Ovary (tissue), 9 donors: ENCODE measurements around the gene DMRTB1. TPM values are rescaled to one million over a fixed set of nuclear protein-coding genes. Genes with fewer than 3 reads are reported as not detected.

Experiments
- DNase-seq, 5 donors: peaks; one replicate each; pipeline ENCODE4 v3.0.0-alpha.2; 2019 to 2020
- H3K27ac ChIP-seq, 2 donors: fragments of 200-600 bp; one replicate each; pipeline versions ENCODE4 v1.5.1 to v1.8.0; 2019 to 2022
- H3K27me3 ChIP-seq: fragments of 200-600 bp; one replicate; pipeline ENCODE4 v1.8.0; 2022
- H3K36me3 ChIP-seq: fragments of 200-600 bp; sonication (generic); one replicate; pipeline ENCODE4 v1.5.1; 2019
- H3K4me1 ChIP-seq: one replicate; pipeline ENCODE4 v1.8.1; 2013; ENCODE audit warnings: mild to moderate bottlenecking, moderate library complexity; ENCODE audit not compliant: insufficient read depth
- H3K4me3 ChIP-seq: fragments of 200-600 bp; sonication (generic); one replicate; pipeline ENCODE4 v1.5.1; 2017
- H3K9me3 ChIP-seq, 2 donors: fragments of 200-600 bp in 1 of 2; sonication (generic) in 1 of 2; one replicate each; pipeline versions ENCODE4 v1.5.1 to v1.8.1; 2013 to 2019; ENCODE audit warnings: mild to moderate bottlenecking in 1 of 2, moderate library complexity in 1 of 2
- EP300 ChIP-seq: sonication (generic); formaldehyde crosslinking; IDR thresholded peaks from one replicate; pipeline ENCODE4 v1.6.1; 2017; ENCODE audit warnings: antibody characterized with exemption
- POLR2A ChIP-seq: fragments of 450-650 bp; IDR thresholded peaks from one replicate; pipeline ENCODE4 v1.6.1; 2017; ENCODE audit warnings: antibody characterized with exemption, mild to moderate bottlenecking, moderate library complexity
- whole genome bisulfite sequencing, 3 donors: extraction: QIAGEN DNeasy Blood & Tissue Kit in 1 of 3; methylation state at CpG; one replicate each; pipeline versions ENCODE4 v1.1.5 to v1.1.7; 2013 to 2017; 5-methylcytosine and 5-hydroxymethylcytosine counted together
- intact Hi-C, 4 donors: fragments of 100-400 bp; cut with DNase I; formaldehyde crosslinking; loops; one replicate each; pipeline versions ENCODE4 v1.11.0 to v1.15.1; 2022 to 2023
- polyA plus RNA-seq, 2 donors: library from polyadenylated mRNA; stranded (reverse); fragments of 200-250 nt in 1 of 2; fragments of 350-450 nt in 1 of 2; fragmentation: Illumina TruSeq in 1 of 2; extraction: RNeasy Lipid Tissue Mini Kit (QIAGEN cat#74804) in 1 of 2; gene quantifications; one replicate each; pipeline ENCODE4 v1.2.3, GENCODE V29; 2013 to 2014
- total RNA-seq, 7 donors: library from RNA; depleted of rRNA in 2 of 7; stranded (reverse); fragments of >200 nt in 2 of 7; fragmentation: NEBNext Ultra II Directional in 3 of 7; extraction: Animal tissue kit (Norgen Biotek cat#: 25700) in 3 of 7; gene quantifications; one replicate each; pipeline versions ENCODE4 v1.1.0 to v1.2.4, GENCODE V29; 2016 to 2023
- TF ChIP-seq, protein P1 (sequence below), 3 donors: fragments of 450-650 bp in 2 of 3; fragments of 200-600 bp in 1 of 3; IDR thresholded peaks; one replicate each; pipeline versions ENCODE4 v1.5.1 to v1.8.0; 2016 to 2022; ENCODE audit warnings: antibody characterized with exemption in 3 of 3, mild to moderate bottlenecking in 1 of 3
- donor health status: DM: no; HTN: no; CAD: no; lungs with moderate emphysema.
- donor health status: DM: no; HTN: no; CAD: no.
- donor health status: Bipolar disorder and iron deficiency.
- donor health status: DM: yes; HTN: yes; CAD: no.
- donor health status: DM: no; HTN: no; CAD: no.
- donor health status: DM: yes; HTN: yes; CAD: no.

DMRTB1 gene
- total and polyA plus RNA-seq, 9 donors: 0.06 TPM; not detected in 8

DNA sequence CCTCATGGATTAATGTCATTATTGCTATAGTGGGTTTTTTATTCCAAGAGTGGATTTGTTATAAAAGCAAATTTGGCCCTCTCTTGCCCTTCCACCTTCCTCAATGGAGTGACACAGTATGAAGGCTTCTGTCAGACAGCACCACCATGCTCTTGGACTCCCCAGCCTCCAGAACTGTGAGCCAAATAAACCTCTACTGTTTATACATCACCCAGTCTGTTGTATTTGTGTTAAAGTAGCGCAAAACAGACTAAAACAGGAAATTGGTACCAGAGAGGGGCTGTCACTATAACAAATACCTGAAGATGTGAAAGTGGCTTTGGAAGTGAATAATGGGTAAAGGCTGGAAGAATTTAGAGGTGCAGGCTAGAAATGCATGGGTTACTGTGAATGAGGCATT is 38.0 kb upstream of the DMRTB1 start:
- intact Hi-C loops: no loop called here
- H3K4me1 ChIP-seq: no peaks in the 10 kb centered on the region
- 89 to 95% (median 94%) methylated on average over 1 of the region's 1 CpG for WGBS, 3 donors
- no peak overlapping the region for H3K27ac ChIP-seq
- H3K36me3 ChIP-seq: no peaks in the 10 kb centered on the region
- DNase-seq: no peak
- no peaks in the 10 kb centered on the region for H3K27me3 ChIP-seq
- H3K4me3 ChIP-seq: no peak overlapping the region
- no peaks in the 10 kb centered on the region for H3K9me3 ChIP-seq
- TF ChIP-seq, protein P1, sequence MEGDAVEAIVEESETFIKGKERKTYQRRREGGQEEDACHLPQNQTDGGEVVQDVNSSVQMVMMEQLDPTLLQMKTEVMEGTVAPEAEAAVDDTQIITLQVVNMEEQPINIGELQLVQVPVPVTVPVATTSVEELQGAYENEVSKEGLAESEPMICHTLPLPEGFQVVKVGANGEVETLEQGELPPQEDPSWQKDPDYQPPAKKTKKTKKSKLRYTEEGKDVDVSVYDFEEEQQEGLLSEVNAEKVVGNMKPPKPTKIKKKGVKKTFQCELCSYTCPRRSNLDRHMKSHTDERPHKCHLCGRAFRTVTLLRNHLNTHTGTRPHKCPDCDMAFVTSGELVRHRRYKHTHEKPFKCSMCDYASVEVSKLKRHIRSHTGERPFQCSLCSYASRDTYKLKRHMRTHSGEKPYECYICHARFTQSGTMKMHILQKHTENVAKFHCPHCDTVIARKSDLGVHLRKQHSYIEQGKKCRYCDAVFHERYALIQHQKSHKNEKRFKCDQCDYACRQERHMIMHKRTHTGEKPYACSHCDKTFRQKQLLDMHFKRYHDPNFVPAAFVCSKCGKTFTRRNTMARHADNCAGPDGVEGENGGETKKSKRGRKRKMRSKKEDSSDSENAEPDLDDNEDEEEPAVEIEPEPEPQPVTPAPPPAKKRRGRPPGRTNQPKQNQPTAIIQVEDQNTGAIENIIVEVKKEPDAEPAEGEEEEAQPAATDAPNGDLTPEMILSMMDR (IDR thresholded peaks at IDR 0.05): no peak

DNA sequence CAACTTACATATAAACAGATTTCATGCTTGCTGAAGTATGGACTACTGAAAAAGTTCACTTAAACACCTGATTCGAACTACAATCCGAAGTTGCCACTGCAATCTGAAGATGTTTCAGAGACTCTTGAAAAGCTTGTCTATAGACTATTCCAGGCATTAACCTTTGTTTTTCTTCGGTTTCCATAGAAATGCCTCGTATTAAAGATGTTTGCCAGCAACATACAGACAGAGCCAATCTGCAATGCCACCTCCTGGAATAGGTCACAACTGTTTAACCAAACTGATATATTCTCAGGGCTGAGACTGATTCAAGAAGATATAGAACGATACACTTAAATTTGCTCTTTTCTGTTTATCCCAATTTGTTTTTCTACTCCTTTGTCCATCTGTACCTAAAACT is 28.9 kb upstream of the DMRTB1 start:
- no peaks in the 10 kb centered on the region for H3K9me3 ChIP-seq
- WGBS, 3 donors: 36 to 49% (median 49%) methylated on average over 5 of the region's 5 CpGs
- TF ChIP-seq EP300: no peak
- TF ChIP-seq POLR2A: no peak
- TF ChIP-seq, protein P1 (IDR thresholded peaks at IDR 0.05): no peak
- H3K27me3 ChIP-seq: no peaks in the 10 kb centered on the region
- no peak for DNase-seq
- no peak overlapping the region for H3K4me3 ChIP-seq
- no peak overlapping the region for H3K27ac ChIP-seq
- H3K36me3 ChIP-seq: no peaks in the 10 kb centered on the region
- intact Hi-C loops: no loop called here
- H3K4me1 ChIP-seq: no peaks in the 10 kb centered on the region

DNA sequence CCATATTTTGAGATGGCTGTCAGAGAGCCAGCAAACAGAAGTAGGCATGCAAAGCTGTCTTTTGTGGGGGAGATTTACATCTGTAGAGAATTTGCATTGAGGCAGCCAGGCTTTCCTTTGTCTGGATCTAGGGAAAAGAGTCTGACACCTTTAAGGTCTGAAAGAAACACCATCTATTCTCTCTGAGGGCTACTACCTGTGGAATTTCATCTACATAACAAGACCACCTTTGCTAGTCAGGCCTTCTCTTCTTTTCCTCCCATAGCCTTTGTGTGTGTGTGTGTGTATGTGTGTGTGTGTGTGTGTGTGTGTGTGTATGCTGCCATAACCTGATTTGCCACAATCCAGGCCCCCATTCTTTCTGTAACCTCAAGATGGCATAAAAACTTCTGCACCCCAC is 28.4 kb upstream of the DMRTB1 start:
- H3K4me3 ChIP-seq: no peak overlapping the region
- DNase-seq: no peak
- H3K27me3 ChIP-seq: no peaks in the 10 kb centered on the region
- H3K36me3 ChIP-seq: no peaks in the 10 kb centered on the region
- H3K4me1 ChIP-seq: no peaks in the 10 kb centered on the region
- TF ChIP-seq, protein P1 (IDR thresholded peaks at IDR 0.05): no peak
- TF ChIP-seq POLR2A (no peak), EP300 (no peak)
- intact Hi-C loops: no loop called here
- no peak overlapping the region for H3K27ac ChIP-seq
- no peaks in the 10 kb centered on the region for H3K9me3 ChIP-seq

DNA sequence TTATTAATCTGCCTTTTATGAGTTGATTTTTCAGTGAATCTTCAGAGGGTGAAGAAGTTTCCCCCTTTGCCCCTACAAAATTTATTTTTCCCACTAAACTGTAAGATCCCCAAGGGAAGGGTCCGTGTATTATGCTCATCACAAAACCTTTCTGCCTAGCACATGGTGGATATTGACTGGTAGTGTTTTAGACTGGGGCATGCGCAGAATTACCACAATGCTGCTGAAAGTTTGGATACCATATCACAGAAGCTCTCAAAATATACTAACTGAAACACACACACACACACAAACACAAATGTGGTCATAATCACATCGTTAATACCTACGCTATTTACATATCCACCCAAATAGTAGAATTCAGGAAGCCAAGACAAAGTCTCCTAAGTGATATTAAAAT is 28.0 kb upstream of the DMRTB1 start:
- TF ChIP-seq, protein P1 (IDR thresholded peaks at IDR 0.05): no peak
- TF ChIP-seq EP300 (no peak), POLR2A (no peak)
- H3K9me3 ChIP-seq: no peaks in the 10 kb centered on the region
- no peak overlapping the region for H3K27ac ChIP-seq
- no peaks in the 10 kb centered on the region for H3K4me1 ChIP-seq
- WGBS, 3 donors: 75 to 84% (median 84%) methylated on average over 4 of the region's 4 CpGs
- intact Hi-C loops: no loop called here
- H3K36me3 ChIP-seq: no peaks in the 10 kb centered on the region
- H3K27me3 ChIP-seq: no peaks in the 10 kb centered on the region
- no peak overlapping the region for H3K4me3 ChIP-seq
- no peak for DNase-seq
